ENCODE data around the gene GPD1. TPM values are rescaled to one million over a fixed set of nuclear protein-coding genes. Genes with fewer than 3 reads are reported as not detected.

Gene GPD1
- total RNA-seq, 2 donors from 2014 or later = 0.93 to 1.1 TPM

DNA sequence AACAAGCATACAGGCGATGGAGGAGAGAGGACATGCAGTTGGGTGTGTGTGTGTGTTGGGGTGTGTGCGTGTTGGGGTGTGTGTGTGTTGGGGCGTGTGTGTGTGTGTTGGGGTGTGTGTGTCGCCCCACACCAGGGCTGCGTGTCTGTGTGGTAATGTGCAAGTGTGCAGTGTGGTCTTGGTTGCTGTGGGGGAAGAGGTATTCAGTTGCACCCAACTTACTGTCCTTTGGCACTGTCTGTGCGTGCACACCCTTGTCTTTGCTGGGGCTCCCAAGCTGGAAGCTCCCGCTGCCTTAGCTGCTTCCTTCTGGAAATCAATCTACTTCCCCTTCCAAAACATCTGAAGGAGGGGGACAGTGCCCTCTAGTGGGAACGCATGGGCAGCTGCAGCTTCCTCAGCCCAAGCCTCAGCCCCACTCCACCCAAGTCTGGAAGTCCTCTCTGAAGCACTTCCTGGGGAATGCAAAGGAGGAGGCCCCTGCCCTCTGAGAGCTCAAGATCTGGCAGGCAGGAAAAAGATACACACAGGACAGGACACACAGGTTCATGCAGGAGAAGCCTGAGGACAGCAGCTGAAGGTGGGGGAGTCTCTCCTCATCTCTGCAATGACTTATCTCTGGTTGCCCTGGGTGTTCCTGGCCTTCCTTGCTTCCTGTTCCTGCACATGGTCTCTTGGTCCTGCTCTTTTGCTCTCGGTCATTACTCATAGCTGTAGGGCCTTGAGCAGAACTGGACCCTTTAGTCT is 33.3 kb upstream of the GPD1 start:
- WGBS, 2 experiments (ENCODE audit: insufficient coverage in 1 of 2, insufficient read length in 1 of 2) = 64 to 73% methylated on average over 2 to 8 of the region's 9 CpGs
- Mint-ChIP-seq H3K4me3 (no peak overlapping the region), H3K4me1 (peaks cover 8% of the 10 kb centered on the region), H3K27ac (no peak overlapping the region), H3K9me3 (no peaks in the 10 kb centered on the region), H3K27me3 (ENCODE audit: insufficient read depth) (peaks cover 4% of the 10 kb centered on the region), H3K36me3 (ENCODE audit: low read depth) (no peaks in the 10 kb centered on the region)
- TF ChIP-seq CTCF (conservative IDR thresholded peaks at IDR 0.05) = peak; percentile 92
- H3K36me3 ChIP-seq (ENCODE audit: control insufficient read depth, insufficient read depth, low read length) = no peaks in the 10 kb centered on the region
- no peak overlapping the region for H3K9ac ChIP-seq (ENCODE audit: extremely low read depth, low read length, poor library complexity, severe bottlenecking)
- H3K9me3 ChIP-seq (ENCODE audit: control insufficient read depth, low read length) = no peaks in the 10 kb centered on the region
- H3K27me3 ChIP-seq (ENCODE audit: control insufficient read depth, insufficient read depth, low read length, poor library complexity, severe bottlenecking) = no peaks in the 10 kb centered on the region
- no peak overlapping the region for H3K27ac ChIP-seq (ENCODE audit: low read depth, low read length)
- peaks cover 7% of the 10 kb centered on the region for H3K4me1 ChIP-seq (ENCODE audit: control insufficient read depth, insufficient read depth, low read length)
- DNase-seq = peak; percentile 96
- H3K4me3 ChIP-seq (ENCODE audit: low read length) = no peak overlapping the region

DNA sequence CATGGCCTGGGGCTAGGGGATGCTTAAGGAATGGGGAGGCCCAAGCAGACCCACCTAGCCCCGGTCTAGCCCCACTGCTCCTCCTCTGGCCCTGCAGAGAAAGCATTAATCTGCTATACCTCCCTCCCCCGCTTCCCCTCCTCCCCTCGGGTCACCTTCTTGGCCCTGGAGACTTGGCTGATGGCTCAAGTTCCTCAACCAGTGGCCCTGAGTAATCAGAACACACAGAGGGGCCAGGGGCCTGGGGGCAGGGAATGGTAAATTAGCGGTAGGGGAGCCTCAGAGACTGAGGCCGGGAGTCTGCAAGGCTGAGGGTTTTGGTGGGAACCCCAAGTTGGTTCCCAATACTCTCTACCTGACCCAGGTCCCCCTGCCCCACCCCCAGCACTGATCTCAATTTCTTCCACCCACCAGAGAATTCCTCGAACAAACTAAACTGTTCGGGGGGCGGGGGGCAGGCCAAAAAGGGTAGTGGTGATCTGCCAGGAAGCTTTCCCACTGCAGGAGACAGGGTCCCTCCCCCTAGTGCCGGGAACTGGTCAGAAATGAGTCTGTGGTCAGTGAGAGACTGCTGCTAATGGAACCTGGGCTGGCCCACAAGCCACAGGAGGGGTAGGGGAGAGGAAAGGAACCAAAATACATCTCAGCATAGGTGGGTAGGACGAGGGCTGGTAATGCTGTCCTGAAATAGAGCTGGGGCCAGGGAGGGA is 31.5 kb upstream of the GPD1 start:
- no peaks in the 10 kb centered on the region for H3K36me3 Mint-ChIP-seq (ENCODE audit: low read depth)
- Histone ChIP-seq H3K4me3 (ENCODE audit: low read length) (no peak overlapping the region), H3K36me3 (ENCODE audit: control insufficient read depth, insufficient read depth, low read length) (no peaks in the 10 kb centered on the region), H3K9ac (ENCODE audit: extremely low read depth, low read length, poor library complexity, severe bottlenecking) (no peak overlapping the region), H3K9me3 (ENCODE audit: control insufficient read depth, low read length) (no peaks in the 10 kb centered on the region), H3K27ac (ENCODE audit: low read depth, low read length) (no peak overlapping the region), H3K27me3 (ENCODE audit: control insufficient read depth, insufficient read depth, low read length, poor library complexity, severe bottlenecking) (no peaks in the 10 kb centered on the region), H3K4me1 (ENCODE audit: control insufficient read depth, insufficient read depth, low read length) (peaks cover 5% of the 10 kb centered on the region)
- H3K4me1 Mint-ChIP-seq = peaks cover 13% of the 10 kb centered on the region
- no peak overlapping the region for H3K4me3 Mint-ChIP-seq
- DNase-seq = peak; percentile 78
- TF ChIP-seq CTCF (conservative IDR thresholded peaks at IDR 0.05) = no peak
- H3K27ac Mint-ChIP-seq = no peak overlapping the region
- H3K27me3 Mint-ChIP-seq (ENCODE audit: insufficient read depth) = peaks cover 4% of the 10 kb centered on the region
- no peaks in the 10 kb centered on the region for H3K9me3 Mint-ChIP-seq
- 43 to 68% methylated on average over 4 to 10 of the region's 10 CpGs for WGBS, 2 experiments (ENCODE audit: insufficient coverage in 1 of 2, insufficient read length in 1 of 2)

- DNase-seq = no peak
- H3K4me3 Mint-ChIP-seq = no peak overlapping the region
- no peak overlapping the region for H3K27ac Mint-ChIP-seq
- Histone ChIP-seq H3K9ac (ENCODE audit: extremely low read depth, low read length, poor library complexity, severe bottlenecking) (no peak overlapping the region), H3K4me3 (ENCODE audit: low read length) (no peak overlapping the region), H3K36me3 (ENCODE audit: control insufficient read depth, insufficient read depth, low read length) (no peaks in the 10 kb centered on the region), H3K9me3 (ENCODE audit: control insufficient read depth, low read length) (no peaks in the 10 kb centered on the region), H3K4me1 (ENCODE audit: control insufficient read depth, insufficient read depth, low read length) (peaks cover 5% of the 10 kb centered on the region), H3K27ac (ENCODE audit: low read depth, low read length) (no peak overlapping the region), H3K27me3 (ENCODE audit: control insufficient read depth, insufficient read depth, low read length, poor library complexity, severe bottlenecking) (no peaks in the 10 kb centered on the region)
- H3K36me3 Mint-ChIP-seq (ENCODE audit: low read depth) = no peaks in the 10 kb centered on the region
- 84 to 91% methylated on average over 6 to 7 of the region's 7 CpGs for WGBS, 2 experiments (ENCODE audit: insufficient coverage in 1 of 2, insufficient read length in 1 of 2)
- no peak for TF ChIP-seq CTCF (conservative IDR thresholded peaks at IDR 0.05)
- H3K4me1 Mint-ChIP-seq = peaks cover 13% of the 10 kb centered on the region
- H3K27me3 Mint-ChIP-seq (ENCODE audit: insufficient read depth) = peaks cover 7% of the 10 kb centered on the region
- no peaks in the 10 kb centered on the region for H3K9me3 Mint-ChIP-seq
Measured at GRCh38 chr12:50073206-50073605, 30.6 kb upstream of the GPD1 start.
